ENCODE data around the gene ATP7A. TPM values are rescaled to one million over a fixed set of nuclear protein-coding genes. Genes with fewer than 3 reads are reported as not detected.
A peak's percentile ranks its signal among the peaks of the same experiment; 100 is the strongest.
"Not testable (repeated sequence)": the region's sequence is repeated elsewhere in the genome, so short reads cannot be mapped to it uniquely, and the experiment has no call there.

ATP7A gene
- total and polyA plus RNA-seq, 2 experiments from 2014 or later: 5.4 to 8.4 TPM

DNA sequence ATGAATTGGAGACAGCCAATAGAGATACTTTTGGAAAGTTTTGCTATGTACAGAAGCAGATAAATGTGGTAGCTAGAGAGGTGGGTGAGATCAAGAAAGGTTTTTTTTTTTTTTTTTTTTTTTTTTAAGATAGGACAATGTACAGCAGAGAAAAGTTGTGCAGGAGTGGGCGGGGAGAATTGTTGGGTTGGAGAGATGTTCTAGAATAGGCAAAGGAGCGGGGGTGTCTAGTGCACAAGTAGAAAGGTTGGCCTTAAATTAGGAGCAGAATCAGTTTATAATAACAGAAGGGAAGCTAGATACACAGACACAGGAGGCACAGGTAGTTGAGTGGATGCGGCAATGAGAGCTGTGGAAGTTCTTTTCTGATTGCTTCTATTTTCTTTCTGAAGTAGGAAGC lies 127.4 kb downstream of the ATP7A start:
- no peak for DNase-seq (ENCODE audit: low read depth in 1 of 2, low spot score in 1 of 2)
- TF ChIP-seq, protein P1, sequence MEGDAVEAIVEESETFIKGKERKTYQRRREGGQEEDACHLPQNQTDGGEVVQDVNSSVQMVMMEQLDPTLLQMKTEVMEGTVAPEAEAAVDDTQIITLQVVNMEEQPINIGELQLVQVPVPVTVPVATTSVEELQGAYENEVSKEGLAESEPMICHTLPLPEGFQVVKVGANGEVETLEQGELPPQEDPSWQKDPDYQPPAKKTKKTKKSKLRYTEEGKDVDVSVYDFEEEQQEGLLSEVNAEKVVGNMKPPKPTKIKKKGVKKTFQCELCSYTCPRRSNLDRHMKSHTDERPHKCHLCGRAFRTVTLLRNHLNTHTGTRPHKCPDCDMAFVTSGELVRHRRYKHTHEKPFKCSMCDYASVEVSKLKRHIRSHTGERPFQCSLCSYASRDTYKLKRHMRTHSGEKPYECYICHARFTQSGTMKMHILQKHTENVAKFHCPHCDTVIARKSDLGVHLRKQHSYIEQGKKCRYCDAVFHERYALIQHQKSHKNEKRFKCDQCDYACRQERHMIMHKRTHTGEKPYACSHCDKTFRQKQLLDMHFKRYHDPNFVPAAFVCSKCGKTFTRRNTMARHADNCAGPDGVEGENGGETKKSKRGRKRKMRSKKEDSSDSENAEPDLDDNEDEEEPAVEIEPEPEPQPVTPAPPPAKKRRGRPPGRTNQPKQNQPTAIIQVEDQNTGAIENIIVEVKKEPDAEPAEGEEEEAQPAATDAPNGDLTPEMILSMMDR (IDR thresholded peaks at IDR 0.05; ENCODE audit: low read depth, low read length): no peak
- Histone ChIP-seq H3K4me3 (no peak overlapping the region), H3K4me1 (ENCODE audit: low read depth) (no peaks in the 10 kb centered on the region), H3K27ac (no peak overlapping the region), H3K36me3 (no peaks in the 10 kb centered on the region), H3K9me3 (ENCODE audit: low read depth) (no peaks in the 10 kb centered on the region), H3K27me3 (no peaks in the 10 kb centered on the region)

DNA sequence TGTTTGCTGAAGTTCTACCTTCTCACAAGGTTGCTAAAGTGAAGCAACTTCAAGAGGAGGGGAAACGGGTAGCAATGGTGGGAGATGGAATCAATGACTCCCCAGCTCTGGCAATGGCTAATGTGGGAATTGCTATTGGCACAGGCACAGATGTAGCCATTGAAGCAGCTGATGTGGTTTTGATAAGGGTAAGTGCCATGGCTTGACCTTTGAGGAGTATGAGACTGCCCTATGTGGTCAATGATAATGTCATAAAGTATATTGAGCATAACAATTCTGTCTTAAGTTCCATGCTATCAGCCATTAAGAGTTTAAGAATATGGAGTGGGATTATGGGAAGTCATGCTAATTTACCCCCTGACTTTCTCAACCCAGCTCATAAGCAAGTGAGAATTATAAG lies 132.1 kb downstream of the ATP7A start:
- no peak for DNase-seq (ENCODE audit: low read depth in 1 of 2, low spot score in 1 of 2)
- TF ChIP-seq, protein P1 (IDR thresholded peaks at IDR 0.05; ENCODE audit: low read depth, low read length): no peak

DNA sequence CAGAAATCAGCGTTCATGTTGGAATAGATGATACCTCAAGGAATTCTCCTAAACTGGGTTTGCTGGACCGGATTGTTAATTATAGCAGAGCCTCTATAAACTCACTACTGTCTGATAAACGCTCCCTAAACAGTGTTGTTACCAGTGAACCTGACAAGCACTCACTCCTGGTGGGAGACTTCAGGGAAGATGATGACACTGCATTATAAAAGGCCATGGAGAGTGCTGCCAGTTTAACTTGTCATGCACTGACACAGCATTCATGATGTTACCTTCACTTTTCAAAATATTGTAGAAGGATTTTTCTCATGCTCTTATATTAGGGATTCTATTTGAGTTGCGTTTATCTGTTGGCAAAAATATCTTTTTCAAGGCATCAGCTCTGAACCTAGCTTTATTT lies 135.9 kb downstream of the ATP7A start:
- peaks cover 3% of the 10 kb centered on the region for H3K36me3 ChIP-seq
- H3K27me3 ChIP-seq: no peaks in the 10 kb centered on the region
- H3K27ac ChIP-seq: no peak overlapping the region
- no peak for DNase-seq (ENCODE audit: low read depth in 1 of 2, low spot score in 1 of 2)
- no peak overlapping the region for H3K4me3 ChIP-seq
- TF ChIP-seq, protein P1 (IDR thresholded peaks at IDR 0.05; ENCODE audit: low read depth, low read length): no peak
- peaks cover 3% of the 10 kb centered on the region for H3K9me3 ChIP-seq (ENCODE audit: low read depth)
- H3K4me1 ChIP-seq (ENCODE audit: low read depth): no peaks in the 10 kb centered on the region

More for the DNA sequence above, 132.1 kb downstream of the ATP7A start:
- no peak overlapping the region for H3K4me3 ChIP-seq
- no peaks in the 10 kb centered on the region for H3K9me3 ChIP-seq (ENCODE audit: low read depth)
- H3K27ac ChIP-seq: no peak overlapping the region
- peaks cover 3% of the 10 kb centered on the region for H3K36me3 ChIP-seq
- no peaks in the 10 kb centered on the region for H3K27me3 ChIP-seq
- no peaks in the 10 kb centered on the region for H3K4me1 ChIP-seq (ENCODE audit: low read depth)

DNA sequence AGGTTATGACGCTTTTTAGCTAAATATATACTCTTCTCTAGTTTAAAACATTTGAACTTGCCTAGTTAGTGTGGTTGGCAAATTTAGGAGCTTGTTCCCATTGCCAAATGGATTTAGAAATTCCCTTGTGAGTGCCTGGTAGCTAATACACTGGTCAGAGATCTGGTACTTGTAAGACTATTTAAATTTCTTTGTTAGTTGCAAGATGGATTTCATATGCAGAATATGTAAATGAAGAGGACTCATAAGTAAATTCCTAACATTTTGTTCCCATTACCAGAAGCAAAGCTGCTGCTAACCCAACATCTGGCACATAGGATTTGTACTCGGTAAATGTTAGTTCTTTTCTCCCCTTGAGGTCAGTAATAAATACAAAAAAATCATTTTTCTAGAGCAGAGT lies 137.6 kb downstream of the ATP7A start:
- no peaks in the 10 kb centered on the region for H3K27me3 ChIP-seq

DNA sequence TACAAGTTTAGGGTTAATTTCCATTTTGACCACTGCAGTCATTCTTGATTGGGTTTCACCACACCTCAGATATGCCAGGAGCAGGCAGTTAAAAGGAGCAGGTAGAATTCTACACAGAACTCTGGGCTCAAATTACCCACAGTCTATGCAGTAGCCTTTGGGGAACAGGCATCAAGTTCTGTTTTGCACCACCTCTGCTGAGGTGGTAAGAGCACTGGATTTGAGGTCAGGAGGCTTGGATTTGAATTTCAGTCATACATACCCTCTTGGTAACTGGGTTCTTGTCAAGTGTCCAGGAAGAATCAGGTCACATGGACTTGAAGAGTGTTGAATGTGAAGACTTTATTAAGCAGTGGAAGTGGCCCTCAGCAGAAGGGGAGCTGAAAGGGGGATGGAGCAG lies 153.2 kb downstream of the ATP7A start:
- Histone ChIP-seq H3K4me3 (no peak overlapping the region), H3K9me3 (ENCODE audit: low read depth) (no peaks in the 10 kb centered on the region), H3K27me3 (no peaks in the 10 kb centered on the region), H3K4me1 (ENCODE audit: low read depth) (no peaks in the 10 kb centered on the region), H3K27ac (no peak overlapping the region), H3K36me3 (no peaks in the 10 kb centered on the region)
- DNase-seq (ENCODE audit: low read depth in 1 of 2, low spot score in 1 of 2): no peak
- TF ChIP-seq, protein P1 (IDR thresholded peaks at IDR 0.05; ENCODE audit: low read depth, low read length): no peak

More for the DNA sequence above, 137.6 kb downstream of the ATP7A start:
- DNase-seq (ENCODE audit: low read depth in 1 of 2, low spot score in 1 of 2): no peak
- no peak overlapping the region for H3K27ac ChIP-seq
- H3K36me3 ChIP-seq: peaks cover 3% of the 10 kb centered on the region
- peaks cover 3% of the 10 kb centered on the region for H3K9me3 ChIP-seq (ENCODE audit: low read depth)
- H3K4me3 ChIP-seq: no peak overlapping the region
- H3K4me1 ChIP-seq (ENCODE audit: low read depth): no peaks in the 10 kb centered on the region
- TF ChIP-seq, protein P1 (IDR thresholded peaks at IDR 0.05; ENCODE audit: low read depth, low read length): no peak

DNA sequence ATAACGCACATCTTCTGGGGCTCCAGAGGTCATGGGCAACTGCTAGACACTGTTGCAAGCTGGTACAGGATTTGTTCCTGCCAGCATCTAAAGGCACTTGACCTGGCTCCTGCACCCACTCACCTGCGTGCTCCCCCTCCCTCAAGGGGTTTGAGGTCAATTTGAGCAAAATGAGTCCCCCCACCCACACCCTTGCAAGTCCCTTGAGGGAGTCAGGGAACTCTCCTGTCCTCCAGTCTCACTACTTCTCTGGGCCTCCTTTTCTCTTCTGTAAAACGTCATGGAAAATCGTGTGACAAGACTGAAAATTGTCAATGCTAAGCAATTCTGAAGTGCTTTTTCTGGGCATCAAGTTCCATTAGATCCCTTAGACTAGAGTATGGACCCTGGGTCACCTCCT lies 153.7 kb downstream of the ATP7A start:
- TF ChIP-seq, protein P1 (IDR thresholded peaks at IDR 0.05; ENCODE audit: low read depth, low read length): no peak
- Histone ChIP-seq H3K9me3 (ENCODE audit: low read depth) (no peaks in the 10 kb centered on the region), H3K27ac (no peak overlapping the region), H3K27me3 (no peaks in the 10 kb centered on the region), H3K4me3 (no peak overlapping the region), H3K36me3 (no peaks in the 10 kb centered on the region), H3K4me1 (ENCODE audit: low read depth) (no peaks in the 10 kb centered on the region)
- DNase-seq (ENCODE audit: low read depth in 1 of 2, low spot score in 1 of 2): no peak

DNA sequence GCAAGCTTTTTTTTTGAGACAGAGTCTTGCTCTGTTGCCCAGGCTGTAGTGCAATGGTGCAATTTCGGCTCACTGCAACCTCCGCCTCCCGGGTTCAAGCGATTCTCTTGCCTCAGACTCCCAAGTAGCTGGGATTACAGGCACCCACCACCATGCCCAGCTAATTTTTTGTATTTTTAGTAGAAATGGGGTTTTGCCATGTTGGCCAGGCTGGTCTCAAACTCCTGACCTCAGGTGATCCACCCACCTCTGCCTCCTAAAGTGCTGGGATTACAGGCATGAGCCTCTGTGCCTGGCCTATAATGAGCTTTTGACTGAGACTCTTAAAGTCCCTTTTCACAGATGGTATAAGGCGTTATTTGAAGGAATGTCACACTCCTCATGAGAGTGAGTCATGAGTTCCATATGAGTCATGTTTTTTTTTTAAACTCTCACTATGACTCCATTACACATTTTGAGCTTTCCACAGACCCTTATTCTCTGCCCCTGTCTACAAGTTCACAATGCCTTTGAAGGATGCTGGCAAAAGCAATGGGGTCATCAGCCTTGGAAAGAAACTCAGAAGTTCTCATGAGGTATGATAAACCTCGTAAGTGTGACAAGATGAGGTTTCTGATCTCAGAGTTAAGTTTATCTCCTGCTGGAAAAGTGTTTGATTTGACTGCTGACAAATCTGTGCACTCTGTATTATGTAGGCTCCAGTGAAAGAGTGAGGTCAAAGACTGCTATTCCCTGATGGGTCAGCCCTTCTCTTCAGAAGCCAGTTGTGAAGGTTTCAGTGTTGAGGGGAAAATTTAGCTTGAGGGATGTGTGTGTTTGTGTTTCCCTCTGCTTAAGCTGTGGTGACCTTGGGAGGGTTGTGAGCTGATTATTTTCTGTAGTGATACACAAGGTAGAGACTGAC lies 154.5 kb downstream of the ATP7A start:
- peak in 1 of 2 donors; percentile 71 for DNase-seq (ENCODE audit: low read depth in 1 of 2, low spot score in 1 of 2)
- not testable (repeated sequence) for H3K4me3 ChIP-seq; H3K9me3 ChIP-seq (ENCODE audit: low read depth); H3K27ac ChIP-seq; H3K4me1 ChIP-seq (ENCODE audit: low read depth); H3K27me3 ChIP-seq; H3K36me3 ChIP-seq

Data from cardiac muscle cell (in vitro differentiated cells and primary cell).